ENCODE measurements around the gene GNAI3. TPM values are rescaled to one million over a fixed set of nuclear protein-coding genes. Genes with fewer than 3 reads are reported as not detected.

Gene GNAI3
- total and polyA plus RNA-seq, 2 of the 13 experiments (the other 11 are each of a cell fraction or from before 2014, with no cell fraction given) = 4.3 to 9.0 TPM

DNA sequence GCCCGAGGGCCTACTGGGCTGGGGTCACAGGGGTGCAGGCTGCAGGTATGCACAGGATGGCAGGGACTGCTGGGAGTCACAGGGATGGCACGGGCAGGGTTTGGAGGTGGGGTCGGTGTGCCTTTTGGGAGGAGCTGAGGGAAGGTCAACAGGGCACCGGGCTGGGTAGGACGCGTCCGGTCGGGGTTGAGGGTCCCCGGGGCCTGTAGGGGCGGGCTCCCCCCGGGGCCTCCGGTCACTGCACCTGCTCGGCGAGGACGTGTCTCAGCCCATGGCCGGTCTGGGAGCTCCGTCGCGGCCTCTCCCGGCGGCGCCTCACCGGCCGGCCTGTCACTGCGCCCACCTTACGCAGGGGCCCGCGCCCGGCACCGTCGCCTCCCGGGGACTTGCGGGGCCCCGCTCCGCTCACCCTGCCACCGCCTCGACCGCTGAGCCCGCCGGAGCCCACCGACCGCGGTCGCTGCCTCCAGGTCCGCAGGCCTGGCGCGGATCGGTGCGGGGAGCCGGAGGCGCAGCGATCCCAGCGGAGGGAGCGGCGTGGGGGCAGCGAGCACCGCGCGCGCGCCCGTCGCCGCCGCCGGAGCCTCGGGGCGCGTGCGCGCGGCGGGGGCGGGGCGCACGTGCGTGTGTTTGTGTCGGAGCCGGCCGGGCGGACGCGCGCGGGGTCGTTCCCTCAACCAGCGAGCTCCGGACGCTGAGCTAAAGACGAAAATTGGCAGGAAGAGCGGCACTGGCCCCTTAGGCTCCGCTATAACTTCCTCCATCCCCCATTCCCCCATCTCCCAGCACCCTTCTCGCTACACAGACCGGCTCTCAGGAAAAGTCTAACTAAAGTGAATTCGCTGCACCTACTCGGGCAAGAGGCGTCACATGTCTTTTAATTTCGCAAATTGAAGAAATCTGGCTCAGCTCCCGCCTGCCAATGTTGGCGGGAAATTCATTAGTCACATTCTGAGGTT is 39.0 kb upstream of the GNAI3 start, which contains the start of gene AMIGO1:
TSS of gene AMIGO1 (minus strand) at position 552 of the 959 bp plus-strand sequence. CDS start 815 bp downstream, outside the sequence.
- H3K36me3 ChIP-seq (replicated peaks in 1 of 2; ENCODE audit: control insufficient read depth in 1 of 2, insufficient read depth in 2 of 2, low read length in 2 of 2) = no peaks in the 10 kb centered on the region
- in situ Hi-C loops (cut with HindIII; ENCODE audit: extremely low pct_ligation_motif_present, low pct_unique_long_range_greater_than_20kb) (no loop called here), intact Hi-C loops (cut with micrococcal nuclease; ENCODE audit: unreplicated experiment) (no loop called here)
- H3K9ac ChIP-seq (ENCODE audit: insufficient read depth, low read depth, low read length) = peak within 1 kb of the TSS; percentile 49
- H3K9me3 ChIP-seq (ENCODE audit: low read length) = no peaks in the 10 kb centered on the region
- peak within 1 kb of the TSS; percentile 51 to 75 (median 54); a peak in 5 of 6 replicates for H3K4me3 ChIP-seq (replicated peaks in 1 of 3; ENCODE audit: insufficient read depth in 1 of 3, low read depth in 2 of 3, low read length in 3 of 3)
- no peaks in the 10 kb centered on the region for H4K20me1 ChIP-seq (ENCODE audit: insufficient read depth, low read length)
- FAIRE-seq = no peak
- H3K27ac ChIP-seq (ENCODE audit: extremely low read length, insufficient read depth, low read length) = no peak within 1 kb of the TSS
- no peaks in the 10 kb centered on the region for H3K79me2 ChIP-seq (ENCODE audit: insufficient read depth, low read length)
- CTCF ChIA-PET (ENCODE audit: low intra/inter-chr PET ratio, low total read pairs) = no interaction called here
- WGBS (ENCODE audit: low lambda C conversion rate) = 3% methylated on average over 8 of the region's 100 CpGs
- H3K4me1 ChIP-seq (ENCODE audit: insufficient read depth, low read length) = peaks cover 18% of the 10 kb centered on the region
- H2AFZ ChIP-seq (ENCODE audit: low read length) = no peak within 1 kb of the TSS
- no TSS peak for BruUV-seq (replicated peaks)
- DNase-seq (ENCODE audit: low spot score) = no peak
- H3K27me3 ChIP-seq (ENCODE audit: control insufficient read depth in 1 of 2, insufficient read depth in 2 of 2, low read length in 2 of 2) = peaks cover 0 to 18% of the 10 kb centered on the region in 2 experiments; a peak in 3 of 5 replicates
- peak within 1 kb of the TSS; percentile 84 for H3K4me2 ChIP-seq (ENCODE audit: low read depth, low read length)
- peak; percentile 79 for ATAC-seq
- POLR2A ChIA-PET = interaction anchor here (1.1 to 1.8 kb wide), 5 partner anchors 15 to 254 kb away, joined by 4 to 8 read pairs (median 6); partner anchors contain the start of genes ATXN7L2, CYB561D1, EPS8L3 and GNAI3
- TF ChIP-seq RBFOX2 (IDR thresholded peaks at IDR 0.05; ENCODE audit: low read depth, low read length) (peak; percentile 29; the same call in 1 of the 2 replicates), ZNF75D (CRISPR knock-in tag; IDR thresholded peaks at IDR 0.05; ENCODE audit: borderline replicate concordance) (no peak), ZBTB42 (CRISPR knock-in tag; IDR thresholded peaks at IDR 0.05) (no peak), THAP11 (CRISPR knock-in tag; IDR thresholded peaks at IDR 0.05) (0 out of 2 replicates have a peak, but pooled peaks have one; percentile 21), PREB (CRISPR knock-in tag; IDR thresholded peaks at IDR 0.05) (no peak), SALL1 (CRISPR knock-in tag; IDR thresholded peaks at IDR 0.05) (0 out of 2 replicates have a peak, but pooled peaks have one; percentile 7), PHF8 (CRISPR knock-in tag; IDR thresholded peaks at IDR 0.05) (0 out of 2 replicates have a peak, but pooled peaks have one; percentile 35), NFRKB (IDR thresholded peaks at IDR 0.05) (no peak), ZFY (CRISPR knock-in tag; IDR thresholded peaks at IDR 0.05) (peak; percentile 73), BHLHE40 (IDR thresholded peaks at IDR 0.05; ENCODE audit: low read length) (peak; percentile 78), ZBTB2 (CRISPR knock-in tag; IDR thresholded peaks at IDR 0.05; ENCODE audit: low read depth) (peak; percentile 56; the same call in 1 of the 2 replicates), ZNF317 (CRISPR knock-in tag; IDR thresholded peaks at IDR 0.05) (no peak), ZNF44 (CRISPR knock-in tag; IDR thresholded peaks at IDR 0.05) (no peak)
- TF ChIP-seq, protein P1, sequence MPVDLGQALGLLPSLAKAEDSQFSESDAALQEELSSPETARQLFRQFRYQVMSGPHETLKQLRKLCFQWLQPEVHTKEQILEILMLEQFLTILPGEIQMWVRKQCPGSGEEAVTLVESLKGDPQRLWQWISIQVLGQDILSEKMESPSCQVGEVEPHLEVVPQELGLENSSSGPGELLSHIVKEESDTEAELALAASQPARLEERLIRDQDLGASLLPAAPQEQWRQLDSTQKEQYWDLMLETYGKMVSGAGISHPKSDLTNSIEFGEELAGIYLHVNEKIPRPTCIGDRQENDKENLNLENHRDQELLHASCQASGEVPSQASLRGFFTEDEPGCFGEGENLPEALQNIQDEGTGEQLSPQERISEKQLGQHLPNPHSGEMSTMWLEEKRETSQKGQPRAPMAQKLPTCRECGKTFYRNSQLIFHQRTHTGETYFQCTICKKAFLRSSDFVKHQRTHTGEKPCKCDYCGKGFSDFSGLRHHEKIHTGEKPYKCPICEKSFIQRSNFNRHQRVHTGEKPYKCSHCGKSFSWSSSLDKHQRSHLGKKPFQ (CRISPR knock-in tag; IDR thresholded peaks at IDR 0.05; ENCODE audit: insufficient replicate concordance) = no peak
- TF ChIP-seq, protein P2, sequence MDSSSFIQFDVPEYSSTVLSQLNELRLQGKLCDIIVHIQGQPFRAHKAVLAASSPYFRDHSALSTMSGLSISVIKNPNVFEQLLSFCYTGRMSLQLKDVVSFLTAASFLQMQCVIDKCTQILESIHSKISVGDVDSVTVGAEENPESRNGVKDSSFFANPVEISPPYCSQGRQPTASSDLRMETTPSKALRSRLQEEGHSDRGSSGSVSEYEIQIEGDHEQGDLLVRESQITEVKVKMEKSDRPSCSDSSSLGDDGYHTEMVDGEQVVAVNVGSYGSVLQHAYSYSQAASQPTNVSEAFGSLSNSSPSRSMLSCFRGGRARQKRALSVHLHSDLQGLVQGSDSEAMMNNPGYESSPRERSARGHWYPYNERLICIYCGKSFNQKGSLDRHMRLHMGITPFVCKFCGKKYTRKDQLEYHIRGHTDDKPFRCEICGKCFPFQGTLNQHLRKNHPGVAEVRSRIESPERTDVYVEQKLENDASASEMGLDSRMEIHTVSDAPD (CRISPR knock-in tag; IDR thresholded peaks at IDR 0.05) = no peak
- TF ChIP-seq, protein P3, sequence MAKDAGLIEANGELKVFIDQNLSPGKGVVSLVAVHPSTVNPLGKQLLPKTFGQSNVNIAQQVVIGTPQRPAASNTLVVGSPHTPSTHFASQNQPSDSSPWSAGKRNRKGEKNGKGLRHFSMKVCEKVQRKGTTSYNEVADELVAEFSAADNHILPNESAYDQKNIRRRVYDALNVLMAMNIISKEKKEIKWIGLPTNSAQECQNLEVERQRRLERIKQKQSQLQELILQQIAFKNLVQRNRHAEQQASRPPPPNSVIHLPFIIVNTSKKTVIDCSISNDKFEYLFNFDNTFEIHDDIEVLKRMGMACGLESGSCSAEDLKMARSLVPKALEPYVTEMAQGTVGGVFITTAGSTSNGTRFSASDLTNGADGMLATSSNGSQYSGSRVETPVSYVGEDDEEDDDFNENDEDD (CRISPR knock-in tag; IDR thresholded peaks at IDR 0.05; ENCODE audit: borderline replicate concordance) = peak; percentile 50; the same call in 1 of the 2 replicates
